A549 (cell line): ENCODE results near the gene GGACT. TPM values are rescaled to one million over a fixed set of nuclear protein-coding genes. Genes with fewer than 3 reads are reported as not detected.

ENCODE experiments used
- ATAC-seq, 2 experiments: fragments of 200-7000 bp in 1 of 2; fragments of >200 bp in 1 of 2; cut with Nextera tagmentation in 1 of 2; cut with Tn5 transposase in 1 of 2; 3 replicates each; pipeline versions ENCODE4 v1.8.0 to v1.9.1; 2018 to 2020; ENCODE audit warnings: mild to moderate bottlenecking in 1 of 2, moderate library complexity in 1 of 2
- CTCF ChIA-PET: fragments of 300-600 bp; sonication (Branson Sonifier 250); formaldehyde crosslinking; extraction: SDS; loops from one replicate; lab custom pipeline; 2021; ENCODE audit warnings: antibody characterized with exemption, inconsistent platforms; lab: Yijun Ruan, JAX
- POLR2A ChIA-PET: fragments of 350-600 bp; formaldehyde crosslinking; extraction: SDS; loops from one replicate; lab custom pipeline; 2021; ENCODE audit warnings: antibody characterized with exemption, inconsistent platforms; lab: Yijun Ruan, JAX
- DNase-seq, 2 experiments: peaks; one replicate each; pipeline versions ENCODE4 v3.0.0 to v3.0.0-alpha.2; 2011 to 2016; ENCODE audit warnings: low read depth in 1 of 2, low spot score in 1 of 2
- FAIRE-seq: peaks from 2 replicates; lab custom pipeline; 2011; peaks lifted over from hg19 to GRCh38; lab: Jason Lieb, UNC
- H3K27ac ChIP-seq, 2 experiments: fragments of >200 bp; sonication (Bioruptor Twin); formaldehyde crosslinking; 3 replicates each; pipeline ENCODE4 v1.5.1; 2016 to 2017
- H3K4me1 ChIP-seq: fragments of >200 bp; sonication (Bioruptor Twin); formaldehyde crosslinking; 3 replicates; pipeline ENCODE4 v1.6.1; 2016
- H3K4me2 ChIP-seq: fragments of >200 bp; sonication (Bioruptor Twin); formaldehyde crosslinking; 3 replicates; pipeline ENCODE4 v1.6.1; 2016
- H3K4me3 ChIP-seq: fragments of >200 bp; sonication (Bioruptor Twin); formaldehyde crosslinking; 3 replicates; pipeline ENCODE4 v1.5.1; 2016
- H3K9me3 ChIP-seq: fragments of >200 bp; sonication (Bioruptor Twin); formaldehyde crosslinking; 3 replicates; pipeline ENCODE4 v1.6.1; 2016
- ATOH8 ChIP-seq: fragments of 250-450 bp; sonication (Bioruptor Pico); IDR thresholded peaks from 2 replicates; pipeline ENCODE4 v1.5.0; 2020; ENCODE audit warnings: low read depth, mild to moderate bottlenecking, moderate library complexity
- BHLHE40 ChIP-seq: IDR thresholded peaks from 2 replicates; pipeline ENCODE4 v1.6.1; 2012; ENCODE audit warnings: low read depth, low read length, inconsistent platforms
- CBX8 ChIP-seq: fragments of 200-600 bp; sonication (generic); IDR thresholded peaks from 2 replicates; pipeline ENCODE4 v1.6.1; 2016
- CHD2 ChIP-seq: fragments of 150-350 bp; IDR thresholded peaks from 2 replicates; pipeline ENCODE4 v1.6.1; 2014; ENCODE audit warnings: low read length; ENCODE audit not compliant: partially characterized antibody
- CHD4 ChIP-seq: fragments of 200-600 bp; sonication (generic); IDR thresholded peaks from 2 replicates; pipeline ENCODE4 v1.6.1; 2016; ENCODE audit warnings: antibody characterized with exemption, mild to moderate bottlenecking, borderline replicate concordance
- E2F6 ChIP-seq: IDR thresholded peaks from 2 replicates; pipeline ENCODE4 v1.6.1; 2012; ENCODE audit warnings: low read depth, borderline replicate concordance
- ESRRA ChIP-seq: fragments of 150-350 bp; IDR thresholded peaks from 2 replicates; pipeline ENCODE4 v1.6.1; 2014; ENCODE audit warnings: mild to moderate bottlenecking, low read length, borderline replicate concordance
- FOSL2 ChIP-seq, 2 experiments: fragments of 450-650 bp in 1 of 2; fragments of >200 bp in 1 of 2; sonication (Bioruptor Twin) in 1 of 2; formaldehyde crosslinking; IDR thresholded peaks; 2 replicates each; pipeline versions ENCODE4 v1.5.0 to v1.6.1; 2016 to 2020; ENCODE audit warnings: mild to moderate bottlenecking in 1 of 2, moderate library complexity in 1 of 2
- FOXS1 ChIP-seq: fragments of 250-450 bp; sonication (Bioruptor Pico); IDR thresholded peaks from 2 replicates; pipeline ENCODE4 v1.5.0; 2020; ENCODE audit warnings: mild to moderate bottlenecking, moderate library complexity
- HDAC2 ChIP-seq: fragments of 200-600 bp; sonication (generic); IDR thresholded peaks from 2 replicates; pipeline ENCODE4 v1.6.1; 2016
- HES2 ChIP-seq: fragments of >200 bp; sonication (Bioruptor Twin); formaldehyde crosslinking; IDR thresholded peaks from 2 replicates; pipeline ENCODE4 v1.6.1; 2016
- HMGXB4 ChIP-seq: fragments of 250-450 bp; sonication (Bioruptor Pico); IDR thresholded peaks from 2 replicates; pipeline ENCODE4 v1.5.0; 2021; ENCODE audit warnings: mild to moderate bottlenecking, moderate library complexity, borderline replicate concordance
- JUNB ChIP-seq: fragments of >200 bp; sonication (Bioruptor Twin); formaldehyde crosslinking; IDR thresholded peaks from 2 replicates; pipeline ENCODE4 v1.6.1; 2016
- KDM1A ChIP-seq: fragments of 200-600 bp; sonication (generic); IDR thresholded peaks from 2 replicates; pipeline ENCODE4 v1.6.1; 2016; ENCODE audit warnings: low read depth, mild to moderate bottlenecking
- KDM5A ChIP-seq: fragments of 200-600 bp; sonication (generic); IDR thresholded peaks from 2 replicates; pipeline ENCODE4 v1.6.1; 2016; ENCODE audit warnings: antibody characterized with exemption, mild to moderate bottlenecking
- NFE2L2 ChIP-seq: fragments of 150-350 bp; conservative IDR thresholded peaks from 2 replicates; pipeline ENCODE4 v1.6.1; 2014; ENCODE audit warnings: low read length
- NR3C1 ChIP-seq: fragments of >200 bp; sonication (Bioruptor Twin); formaldehyde crosslinking; IDR thresholded peaks from 3 replicates; pipeline ENCODE4 v1.6.1; 2017
- PBX3 ChIP-seq: IDR thresholded peaks from 2 replicates; pipeline ENCODE4 v1.6.1; 2012
- PHF8 ChIP-seq: fragments of 200-600 bp; sonication (generic); IDR thresholded peaks from 2 replicates; pipeline ENCODE4 v1.6.1; 2016; ENCODE audit warnings: low read depth, mild to moderate bottlenecking, antibody characterized with exemption, moderate library complexity, borderline replicate concordance
- POLR2AphosphoS2 ChIP-seq: conservative IDR thresholded peaks from 2 replicates; pipeline ENCODE4 v1.6.1; 2012; ENCODE audit warnings: low read length, improper control_type of control experiment, inconsistent platforms
- RNF2 ChIP-seq: fragments of 200-600 bp; sonication (generic); IDR thresholded peaks from 2 replicates; pipeline ENCODE4 v1.6.1; 2016; ENCODE audit warnings: low read depth, mild to moderate bottlenecking, antibody characterized with exemption, moderate library complexity, borderline replicate concordance
- TFCP2L1 ChIP-seq: fragments of 250-450 bp; sonication (Bioruptor Pico); IDR thresholded peaks from 2 replicates; pipeline ENCODE4 v1.5.0; 2021; ENCODE audit warnings: mild to moderate bottlenecking
- TP53 ChIP-seq: fragments of 250-450 bp; sonication (Bioruptor Pico); IDR thresholded peaks from 2 replicates; pipeline ENCODE4 v1.5.0; 2021; ENCODE audit warnings: mild to moderate bottlenecking, moderate library complexity
- ZC3H11A ChIP-seq: fragments of 450-650 bp; IDR thresholded peaks from 2 replicates; pipeline ENCODE4 v1.6.1; 2014; ENCODE audit warnings: antibody characterized with exemption, mild to moderate bottlenecking
- ZFP36 ChIP-seq: fragments of 450-650 bp; IDR thresholded peaks from 2 replicates; pipeline ENCODE4 v1.6.1; 2014; ENCODE audit warnings: borderline replicate concordance; ENCODE audit not compliant: partially characterized antibody
- ZSCAN20 ChIP-seq: fragments of 250-450 bp; sonication (Bioruptor Pico); IDR thresholded peaks from 2 replicates; pipeline ENCODE4 v1.8.0; 2022; ENCODE audit warnings: mild to moderate bottlenecking, moderate library complexity
- WGBS: methylation state at CpG from one replicate; pipeline ENCODE4 v1.1.6; 2017; ENCODE audit errors: missing lambda C conversion rate; 5-methylcytosine and 5-hydroxymethylcytosine counted together
- polyA plus RNA-seq, 4 experiments: library from polyadenylated mRNA; depleted of rRNA in 3 of 4; stranded (reverse); fragments of >200 nt; fragmentation: RNase III in 1 of 4; extraction: RNeasy Plus Mini Kit Qiagen cat#74134 plus additional on column Dnase treatment in 1 of 4; gene quantifications; 2 replicates in 3 of 4; 3 replicates in 1 of 4; pipeline ENCODE4 v1.2.3, GENCODE V29; 2011 to 2017

GGACT gene
- polyA plus RNA-seq, 2 of the 4 experiments (the other 2 are of a cell fraction) = 2.7 to 8.6 TPM

- no peaks in the 10 kb centered on the region; the same call in 2 of the 3 replicates for H3K4me1 ChIP-seq
- ATAC-seq (no peak), FAIRE-seq (no peak), DNase-seq (no peak)
- ChIA-PET POLR2A (no interaction called here), CTCF (no interaction called here)
- 87% methylated on average over 7 of the region's 7 CpGs for WGBS
- TF ChIP-seq FOXS1 (no peak), ATOH8 (CRISPR knock-in tag) (no peak), E2F6 (no peak), BHLHE40 (no peak), PHF8 (no peak), TP53 (no peak), CHD2 (no peak), ZC3H11A (no peak), CHD4 (no peak), TFCP2L1 (CRISPR knock-in tag) (no peak), ZSCAN20 (CRISPR knock-in tag) (no peak), HES2 (no peak), NFE2L2 (no peak), HMGXB4 (no peak), NR3C1 (no peak), ESRRA (no peak), ZFP36 (no peak), KDM5A (no peak), PBX3 (no peak), FOSL2 (IDR thresholded peaks at IDR 0.05) (no peak), FOSL2 (CRISPR knock-in tag; IDR thresholded peaks at IDR 0.05) (no peak)
- no peak overlapping the region for H3K4me3 ChIP-seq
- no peaks in the 10 kb centered on the region for H3K9me3 ChIP-seq
- H3K27ac ChIP-seq = no peak overlapping the region
- H3K4me2 ChIP-seq = no peak overlapping the region
Measured at GRCh38 chr13:100493418-100493817, 95.2 kb downstream of the GGACT start.

GRCh38 chr13:100491164-100491842, 97.3 kb downstream of the GGACT start:
- H3K4me2 ChIP-seq = no peak overlapping the region
- no peaks in the 10 kb centered on the region; the same call in 2 of the 3 replicates for H3K4me1 ChIP-seq
- no peak overlapping the region for H3K4me3 ChIP-seq
- ChIA-PET POLR2A (no interaction called here), CTCF (interaction anchor here (1.2 kb wide), 1 partner anchor 36 kb away, joined by 3 read pairs; no protein-coding TSS in a partner anchor)
- 88% methylated on average over 8 of the region's 8 CpGs for WGBS
- H3K9me3 ChIP-seq = no peaks in the 10 kb centered on the region
- ATAC-seq = no peak
- no peak for TF ChIP-seq TP53
- no peak for TF ChIP-seq KDM1A
- no peak for TF ChIP-seq FOXS1
- TF ChIP-seq RNF2 = no peak
- no peak for TF ChIP-seq ZSCAN20 (CRISPR knock-in tag)
- TF ChIP-seq HDAC2 = no peak
- TF ChIP-seq POLR2AphosphoS2 = no peak
- TF ChIP-seq ZC3H11A = no peak
- TF ChIP-seq CBX8 = no peak
- no peak for TF ChIP-seq JUNB
- H3K27ac ChIP-seq = no peak overlapping the region
- FAIRE-seq = no peak
- DNase-seq = no peak
